ENCODE measurements around the gene MFSD12. TPM values are rescaled to one million over a fixed set of nuclear protein-coding genes. Genes with fewer than 3 reads are reported as not detected.
"Not testable (repeated sequence)": the region's sequence is repeated elsewhere in the genome, so short reads cannot be mapped to it uniquely, and the experiment has no call there.

Gene MFSD12
- total and polyA plus RNA-seq, 11 donors = 15.7 to 62.8 (median 23.4) TPM

DNA sequence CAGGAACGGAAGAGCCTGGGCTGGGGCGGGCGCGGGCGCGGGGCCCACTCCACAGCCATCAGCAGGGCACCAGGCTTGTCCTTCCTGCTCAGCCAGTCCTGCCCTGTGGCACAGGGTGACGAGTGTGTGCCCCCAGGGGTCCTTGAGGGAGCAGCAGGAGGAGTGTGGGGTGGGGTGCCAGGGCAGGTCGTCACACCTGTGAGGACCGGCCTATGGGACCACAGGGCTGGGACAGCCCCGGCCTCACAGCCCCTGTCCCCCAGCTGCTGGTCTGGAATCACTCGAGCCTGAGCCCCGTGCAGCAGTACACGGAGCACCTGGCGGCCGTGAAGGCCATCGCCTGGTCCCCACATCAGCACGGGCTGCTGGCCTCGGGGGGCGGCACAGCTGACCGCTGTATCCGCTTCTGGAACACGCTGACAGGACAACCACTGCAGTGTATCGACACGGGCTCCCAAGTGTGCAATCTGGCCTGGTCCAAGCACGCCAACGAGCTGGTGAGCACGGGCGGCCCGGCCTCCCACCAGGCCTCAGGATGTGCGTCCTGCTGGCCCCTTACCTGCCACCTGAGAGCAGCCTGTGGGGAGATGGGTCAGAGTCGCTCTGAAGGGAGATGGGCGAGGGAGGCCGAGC, 25.1 kb downstream of the MFSD12 start:
- no peaks in the 10 kb centered on the region for H3K27me3 ChIP-seq
- peaks cover 0 to 9% (median 0%) of the 10 kb centered on the region in 12 donors for H3K4me1 ChIP-seq
- DNase-seq (no peak), ATAC-seq (no peak)
- intact Hi-C loops (cut with DNase I) = no loop called here
- H3K4me3 ChIP-seq = no peak overlapping the region
- H3K36me3 ChIP-seq = peaks cover 0 to 75% (median 69%) of the 10 kb centered on the region in 9 donors
- H3K9me3 ChIP-seq = no peaks in the 10 kb centered on the region
- TF ChIP-seq POLR2A (IDR thresholded peaks at IDR 0.05) = no peak
- TF ChIP-seq, protein P1, sequence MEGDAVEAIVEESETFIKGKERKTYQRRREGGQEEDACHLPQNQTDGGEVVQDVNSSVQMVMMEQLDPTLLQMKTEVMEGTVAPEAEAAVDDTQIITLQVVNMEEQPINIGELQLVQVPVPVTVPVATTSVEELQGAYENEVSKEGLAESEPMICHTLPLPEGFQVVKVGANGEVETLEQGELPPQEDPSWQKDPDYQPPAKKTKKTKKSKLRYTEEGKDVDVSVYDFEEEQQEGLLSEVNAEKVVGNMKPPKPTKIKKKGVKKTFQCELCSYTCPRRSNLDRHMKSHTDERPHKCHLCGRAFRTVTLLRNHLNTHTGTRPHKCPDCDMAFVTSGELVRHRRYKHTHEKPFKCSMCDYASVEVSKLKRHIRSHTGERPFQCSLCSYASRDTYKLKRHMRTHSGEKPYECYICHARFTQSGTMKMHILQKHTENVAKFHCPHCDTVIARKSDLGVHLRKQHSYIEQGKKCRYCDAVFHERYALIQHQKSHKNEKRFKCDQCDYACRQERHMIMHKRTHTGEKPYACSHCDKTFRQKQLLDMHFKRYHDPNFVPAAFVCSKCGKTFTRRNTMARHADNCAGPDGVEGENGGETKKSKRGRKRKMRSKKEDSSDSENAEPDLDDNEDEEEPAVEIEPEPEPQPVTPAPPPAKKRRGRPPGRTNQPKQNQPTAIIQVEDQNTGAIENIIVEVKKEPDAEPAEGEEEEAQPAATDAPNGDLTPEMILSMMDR (IDR thresholded peaks at IDR 0.05) = no peak
- H3K27ac ChIP-seq = no peak overlapping the region
- 94 to 97% (median 95%) methylated on average over 19 to 33 of the region's 33 CpGs for WGBS, 4 donors

DNA sequence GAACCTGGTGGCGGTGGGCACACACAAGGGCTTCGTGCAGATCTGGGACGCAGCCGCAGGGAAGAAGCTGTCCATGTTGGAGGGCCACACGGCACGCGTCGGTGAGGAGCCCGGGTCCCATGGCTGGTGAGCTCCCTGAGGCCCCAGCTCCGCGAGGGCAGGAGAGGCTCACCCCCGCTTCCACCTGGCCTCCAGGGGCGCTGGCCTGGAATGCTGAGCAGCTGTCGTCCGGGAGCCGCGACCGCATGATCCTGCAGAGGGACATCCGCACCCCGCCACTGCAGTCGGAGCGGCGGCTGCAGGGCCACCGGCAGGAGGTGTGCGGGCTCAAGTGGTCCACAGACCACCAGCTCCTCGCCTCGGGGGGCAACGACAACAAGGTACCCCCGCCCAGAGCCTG, 25.7 kb downstream of the MFSD12 start:
- Histone ChIP-seq H3K4me3 (no peak overlapping the region), H3K27me3 (no peaks in the 10 kb centered on the region), H3K9me3 (no peaks in the 10 kb centered on the region), H3K4me1 (peaks cover 0 to 5% (median 0%) of the 10 kb centered on the region in 12 donors), H3K27ac (no peak overlapping the region), H3K36me3 (peaks cover 0 to 80% (median 75%) of the 10 kb centered on the region in 9 donors)
- intact Hi-C loops (cut with DNase I) = no loop called here
- TF ChIP-seq, protein P1 (IDR thresholded peaks at IDR 0.05) = no peak
- no peak for TF ChIP-seq POLR2A (IDR thresholded peaks at IDR 0.05)
- DNase-seq (no peak), ATAC-seq (no peak)
- 94 to 96% (median 94%) methylated on average over 11 to 29 of the region's 29 CpGs for WGBS, 4 donors

DNA sequence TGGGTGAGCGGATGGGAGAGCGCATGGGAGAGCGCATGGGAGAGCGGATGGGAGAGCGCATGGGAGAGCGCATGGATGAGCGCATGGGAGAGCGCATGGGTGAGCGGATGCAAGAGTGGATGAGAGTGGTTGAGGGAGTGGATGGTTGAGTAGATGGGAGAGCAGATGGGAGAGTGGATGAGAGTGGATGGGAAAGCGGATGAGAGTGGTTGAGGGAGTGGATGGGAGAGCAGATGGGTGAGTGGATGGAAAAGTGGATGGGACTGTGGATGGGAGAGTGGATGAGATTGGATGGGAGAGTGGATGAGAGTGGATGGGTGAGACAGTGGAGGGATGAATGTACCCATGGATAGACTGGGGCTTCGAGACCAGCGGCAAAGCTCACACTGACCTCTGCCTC, 27.0 kb downstream of the MFSD12 start:
- ATAC-seq = no peak
- no peak overlapping the region for H3K27ac ChIP-seq
- WGBS, 4 donors = 94 to 99% (median 96%) methylated on average over 12 of the region's 12 CpGs

DNA sequence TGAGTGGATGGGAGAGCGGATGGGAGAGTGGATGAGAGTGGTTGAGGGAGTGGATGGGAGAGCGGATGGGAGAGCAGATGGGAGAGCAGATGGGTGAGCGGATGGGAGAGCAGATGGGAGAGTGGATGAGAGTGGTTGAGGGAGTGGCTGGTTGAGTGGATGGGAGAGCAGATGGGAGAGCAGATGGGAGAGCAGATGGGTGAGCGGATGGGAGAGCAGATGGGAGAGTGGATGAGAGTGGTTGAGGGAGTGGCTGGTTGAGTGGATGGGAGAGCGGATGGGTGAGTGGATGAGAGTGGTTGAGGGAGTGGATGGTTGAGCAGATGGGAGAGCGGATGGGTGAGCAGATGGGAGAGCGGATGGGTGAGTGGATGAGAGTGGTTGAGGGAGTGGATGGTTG, 28.1 kb downstream of the MFSD12 start:
- H3K4me3 ChIP-seq; H3K27ac ChIP-seq; H3K4me1 ChIP-seq; H3K9me3 ChIP-seq; H3K27me3 ChIP-seq; ATAC-seq; intact Hi-C loops (cut with DNase I); DNase-seq: not testable (repeated sequence)
- H3K36me3 ChIP-seq = peaks cover 0 to 76% (median 68%) of the 10 kb centered on the region in 9 donors
- 93 to 99% (median 97%) methylated on average over 7 of the region's 7 CpGs for WGBS, 4 donors

More for the DNA sequence above, 27.0 kb downstream of the MFSD12 start:
- no peaks in the 10 kb centered on the region for H3K4me1 ChIP-seq
- no peaks in the 10 kb centered on the region for H3K27me3 ChIP-seq
- H3K36me3 ChIP-seq = peaks cover 0 to 78% (median 75%) of the 10 kb centered on the region in 9 donors
- no peak for DNase-seq
- intact Hi-C loops (cut with DNase I) = no loop called here
- TF ChIP-seq, protein P1 (IDR thresholded peaks at IDR 0.05) = no peak
- TF ChIP-seq POLR2A (IDR thresholded peaks at IDR 0.05) = no peak
- no peak overlapping the region for H3K4me3 ChIP-seq
- H3K9me3 ChIP-seq = no peaks in the 10 kb centered on the region

Data from heart left ventricle (tissue), 16 donors.